AG04450 (cell line): ENCODE results near the gene TMEM145. TPM values are rescaled to one million over a fixed set of nuclear protein-coding genes. Genes with fewer than 3 reads are reported as not detected.

Experiments used
- CTCF ChIA-PET: fragments of 300-600, 350-600 bp; formaldehyde crosslinking; extraction: SDS; loops from one replicate; lab custom pipeline; 2022; ENCODE audit warnings: antibody characterized with exemption, inconsistent platforms; lab: Charles Lee
- POLR2A ChIA-PET: fragments of 350-600 bp; formaldehyde crosslinking; extraction: SDS; loops from one replicate; lab custom pipeline; 2021; ENCODE audit warnings: antibody characterized with exemption, inconsistent platforms; lab: Yijun Ruan, JAX
- DNase-seq: peaks from one replicate; pipeline ENCODE4 v3.0.0-alpha.2; 2011; ENCODE audit warnings: low read depth, low spot score
- H3K27ac ChIP-seq: one replicate; pipeline ENCODE4 v1.5.1; 2012; ENCODE audit warnings: low read depth, low read length, control low read depth
- H3K27me3 ChIP-seq: one replicate; pipeline ENCODE4 v1.6.0; 2012; ENCODE audit warnings: low read length; ENCODE audit not compliant: control insufficient read depth, insufficient read depth
- H3K4me3 ChIP-seq: 2 replicates; pipeline ENCODE4 v1.5.1; 2011; ENCODE audit warnings: mild to moderate bottlenecking, low read depth, low read length, control low read depth
- H3K9me3 ChIP-seq: 2 replicates; pipeline ENCODE4 v1.5.1; 2012; ENCODE audit warnings: low read length; ENCODE audit not compliant: control insufficient read depth, insufficient read depth
- CTCF ChIP-seq: IDR thresholded peaks from 2 replicates; pipeline ENCODE4 v1.5.1; 2011; ENCODE audit warnings: low read depth, low read length, control low read depth, inconsistent platforms
- polyA plus RNA-seq: library from polyadenylated mRNA; depleted of rRNA; stranded (reverse); fragments of >200 nt; gene quantifications from 2 replicates; pipeline ENCODE4 v1.2.3, GENCODE V29; 2011

TMEM145 gene
- polyA plus RNA-seq, 1 experiment = not detected

- TF ChIP-seq CTCF = peak; percentile 3; the same call in 1 of the 2 replicates
- H3K9me3 ChIP-seq = no peaks in the 10 kb centered on the region; the same call in 1 of the 2 replicates
- peak overlapping the region; percentile 82 for H3K27ac ChIP-seq
- CTCF ChIA-PET = interaction anchor here (0.7 to 5.1 kb wide), 4 partner anchors 25 to 149 kb away, joined by 4 to 118 read pairs (median 9); partner anchors contain the start of genes ERF and GSK3A
- peak overlapping the region; percentile 75 for H3K4me3 ChIP-seq
- POLR2A ChIA-PET = interaction anchor here (0.8 to 1.6 kb wide), 3 partner anchors 11 to 38 kb away, joined by 3 to 8 read pairs (median 3); no protein-coding TSS in a partner anchor
- no peaks in the 10 kb centered on the region for H3K27me3 ChIP-seq
- DNase-seq = no peak
Measured at GRCh38 chr19:42281146-42281826, 31.8 kb upstream of the TMEM145 start.

GRCh38 chr19:42281827-42282762 is 31.0 kb upstream of the TMEM145 start:
- no peak for TF ChIP-seq CTCF
- DNase-seq = no peak
- CTCF ChIA-PET = interaction anchor here (0.7 to 1.2 kb wide), 2 partner anchors 35 to 149 kb away, joined by 4 to 11 read pairs; no protein-coding TSS in a partner anchor
- Histone ChIP-seq H3K4me3 (peak overlapping the region; percentile 75), H3K27me3 (no peaks in the 10 kb centered on the region), H3K9me3 (no peaks in the 10 kb centered on the region; the same call in 1 of the 2 replicates), H3K27ac (peak overlapping the region; percentile 82)
- POLR2A ChIA-PET = interaction anchor here (0.8 to 1.7 kb wide), 4 partner anchors 12 to 39 kb away, joined by 3 to 8 read pairs (median 4); no protein-coding TSS in a partner anchor

- H3K27ac ChIP-seq = no peak overlapping the region
- CTCF ChIA-PET = no interaction called here
- H3K4me3 ChIP-seq = no peak overlapping the region; the same call in 1 of the 2 replicates
- POLR2A ChIA-PET = interaction anchor here (1.6 to 1.7 kb wide), 2 partner anchors 12 to 36 kb away, joined by 5 to 8 read pairs; no protein-coding TSS in a partner anchor
- no peaks in the 10 kb centered on the region; the same call in 1 of the 2 replicates for H3K9me3 ChIP-seq
- no peak for TF ChIP-seq CTCF
- no peaks in the 10 kb centered on the region for H3K27me3 ChIP-seq
- DNase-seq = no peak
Measured at GRCh38 chr19:42282819-42283187, 30.3 kb upstream of the TMEM145 start.

- Histone ChIP-seq H3K27me3 (no peaks in the 10 kb centered on the region), H3K27ac (no peak overlapping the region), H3K4me3 (peak overlapping the region; percentile 52), H3K9me3 (no peaks in the 10 kb centered on the region; the same call in 1 of the 2 replicates)
- ChIA-PET CTCF (no interaction called here), POLR2A (interaction anchor here (1.6 to 1.7 kb wide), 2 partner anchors 13 to 36 kb away, joined by 5 to 8 read pairs; no protein-coding TSS in a partner anchor)
- TF ChIP-seq CTCF = no peak
- DNase-seq = peak; percentile 60
Measured at GRCh38 chr19:42283188-42284065, 29.7 kb upstream of the TMEM145 start.
